Loucy (cell line): ENCODE results near the gene CCM2.
"Not testable (repeated sequence)": the region's sequence is repeated elsewhere in the genome, so short reads cannot be mapped to it uniquely, and the experiment has no call there.

Source experiments
- H2AFZ ChIP-seq: fragments of 200-600 bp; sonication (generic); 2 replicates; pipeline ENCODE4 v1.6.0; 2016; ENCODE audit warnings: antibody characterized with exemption, mild to moderate bottlenecking, low read length, moderate library complexity
- H3F3A ChIP-seq: fragments of 200-600 bp; 2 replicates; pipeline ENCODE4 v1.6.0; 2016; ENCODE audit warnings: antibody characterized with exemption, low read depth, mild to moderate bottlenecking
- H3K27me3 ChIP-seq: fragments of 200-600 bp; sonication (generic); 2 replicates; pipeline ENCODE4 v1.6.1; 2014; ENCODE audit warnings: low read length, mild to moderate bottlenecking; ENCODE audit not compliant: insufficient read depth, poor library complexity, severe bottlenecking
- H3K36me3 ChIP-seq: fragments of 200-600 bp; sonication (generic); 2 replicates; pipeline ENCODE4 v1.6.1; 2016; ENCODE audit warnings: low read length; ENCODE audit not compliant: insufficient read depth
- H3K4me1 ChIP-seq: fragments of 200-600 bp; sonication (generic); 2 replicates; pipeline ENCODE4 v1.5.1; 2014; ENCODE audit warnings: low read length, mild to moderate bottlenecking; ENCODE audit not compliant: insufficient read depth, poor library complexity, severe bottlenecking
- H3K4me2 ChIP-seq: fragments of 200-600 bp; sonication (generic); 2 replicates; pipeline ENCODE4 v1.6.0; 2014; ENCODE audit warnings: antibody characterized with exemption, low read length, low read depth, mild to moderate bottlenecking; ENCODE audit not compliant: poor library complexity, severe bottlenecking
- H3K4me3 ChIP-seq: fragments of 200-600 bp; sonication (generic); 2 replicates; pipeline ENCODE4 v1.5.1; 2014; ENCODE audit warnings: low read length, mild to moderate bottlenecking, mixed read lengths; ENCODE audit not compliant: poor library complexity, severe bottlenecking
- H3K79me2 ChIP-seq: fragments of 200-600 bp; sonication (generic); 2 replicates; pipeline ENCODE4 v1.6.1; 2014; ENCODE audit warnings: low read length; ENCODE audit not compliant: insufficient read depth
- H3K9ac ChIP-seq: fragments of 200-600 bp; sonication (generic); 2 replicates; pipeline ENCODE4 v1.6.0; 2014; ENCODE audit warnings: mild to moderate bottlenecking, low read depth, low read length, moderate library complexity; ENCODE audit not compliant: poor library complexity, severe bottlenecking
- H3K9me2 ChIP-seq: fragments of 200-600 bp; sonication (generic); replicated peaks from 2 replicates; pipeline ENCODE4 v1.6.1; 2016; ENCODE audit warnings: low read depth, low read length, mixed read lengths
- H3K9me3 ChIP-seq: fragments of 200-600 bp; sonication (generic); 2 replicates; pipeline ENCODE4 v1.6.1; 2014; ENCODE audit warnings: mild to moderate bottlenecking, antibody characterized with exemption, low read length, low read depth; ENCODE audit not compliant: insufficient read depth
- H4K20me1 ChIP-seq: fragments of 200-600 bp; sonication (generic); 2 replicates; pipeline ENCODE4 v1.6.0; 2014; ENCODE audit warnings: antibody characterized with exemption, low read length, mild to moderate bottlenecking; ENCODE audit not compliant: insufficient read depth, poor library complexity, severe bottlenecking
- CTCF ChIP-seq: fragments of 200-600 bp; sonication (generic); conservative IDR thresholded peaks from 2 replicates; pipeline ENCODE4 v1.5.1; 2014; ENCODE audit warnings: mild to moderate bottlenecking, antibody characterized with exemption, low read length
- EZH2phosphoT487 ChIP-seq: fragments of 200-600 bp; IDR thresholded peaks from 2 replicates; pipeline ENCODE4 v1.6.1; 2018; ENCODE audit warnings: antibody characterized with exemption, mild to moderate bottlenecking, moderate library complexity, borderline replicate concordance

CCM2 gene

GRCh38 chr7:44988701-44989100 is 11.3 kb upstream of the CCM2 start:
- Histone ChIP-seq H3K79me2 (peaks cover 57% of the 10 kb centered on the region), H3F3A (no peaks in the 10 kb centered on the region), H3K4me3 (no peak overlapping the region), H3K4me2 (no peak overlapping the region), H4K20me1 (peaks cover 26% of the 10 kb centered on the region), H3K36me3 (peaks cover 23% of the 10 kb centered on the region), H2AFZ (no peak overlapping the region), H3K27me3 (peaks cover 11% of the 10 kb centered on the region), H3K9me3 (no peaks in the 10 kb centered on the region), H3K9me2 (no peaks in the 10 kb centered on the region), H3K4me1 (peaks cover 50% of the 10 kb centered on the region), H3K9ac (no peak overlapping the region)
- TF ChIP-seq EZH2phosphoT487 (no peak), CTCF (no peak)

- H3K4me1 ChIP-seq: peaks cover 50% of the 10 kb centered on the region
- H3K4me3 ChIP-seq: no peak overlapping the region
- peaks cover 2% of the 10 kb centered on the region for H3F3A ChIP-seq
- no peak overlapping the region for H3K9ac ChIP-seq
- H3K36me3 ChIP-seq: peaks cover 19% of the 10 kb centered on the region
- no peak overlapping the region for H3K4me2 ChIP-seq
- H4K20me1 ChIP-seq: peaks cover 22% of the 10 kb centered on the region
- TF ChIP-seq CTCF (no peak), EZH2phosphoT487 (no peak)
- no peak overlapping the region for H2AFZ ChIP-seq
- H3K79me2 ChIP-seq: peaks cover 52% of the 10 kb centered on the region
- no peaks in the 10 kb centered on the region for H3K9me2 ChIP-seq
- H3K27me3 ChIP-seq: peaks cover 11% of the 10 kb centered on the region
- no peaks in the 10 kb centered on the region for H3K9me3 ChIP-seq
Observed at GRCh38 chr7:44989132-44989531, 10.9 kb upstream of the CCM2 start.

GRCh38 chr7:44990109-44991023 is 9.6 kb upstream of the CCM2 start:
- Histone ChIP-seq H3K9me3 (no peaks in the 10 kb centered on the region), H4K20me1 (peaks cover 9% of the 10 kb centered on the region), H3K9ac (no peak overlapping the region), H3K9me2 (no peaks in the 10 kb centered on the region), H3K36me3 (peaks cover 6% of the 10 kb centered on the region), H2AFZ (no peak overlapping the region), H3K4me3 (no peak overlapping the region), H3K4me2 (no peak overlapping the region), H3F3A (peaks cover 12% of the 10 kb centered on the region), H3K27me3 (peaks cover 11% of the 10 kb centered on the region), H3K79me2 (peaks cover 40% of the 10 kb centered on the region), H3K4me1 (peaks cover 54% of the 10 kb centered on the region)
- TF ChIP-seq CTCF: no peak
- no peak for TF ChIP-seq EZH2phosphoT487

- not testable (repeated sequence) for H3K4me3 ChIP-seq, H2AFZ ChIP-seq, H3K9me3 ChIP-seq, H3K36me3 ChIP-seq, H3K27me3 ChIP-seq, H4K20me1 ChIP-seq, H3K9me2 ChIP-seq, H3K4me2 ChIP-seq, H3K9ac ChIP-seq
- peaks cover 25% of the 10 kb centered on the region for H3F3A ChIP-seq
- peaks cover 25% of the 10 kb centered on the region for H3K79me2 ChIP-seq
- H3K4me1 ChIP-seq: peaks cover 68% of the 10 kb centered on the region
Observed at GRCh38 chr7:44992004-44992795, 7.8 kb upstream of the CCM2 start.
